Uterus (tissue), 4 donors: ENCODE results near the gene NOMO2. TPM values are rescaled to one million over a fixed set of nuclear protein-coding genes. Genes with fewer than 3 reads are reported as not detected.
"Not testable (repeated sequence)": the region's sequence is repeated elsewhere in the genome, so short reads cannot be mapped to it uniquely, and the experiment has no call there.

Source experiments
- DNase-seq, 2 donors: peaks; one replicate each; pipeline ENCODE4 v3.0.0-alpha.2; 2019 to 2020
- H3K27ac ChIP-seq, 2 donors: fragments of 200-600 bp; sonication (generic); 1 replicate in 1 of 2; 2 replicates in 1 of 2; pipeline ENCODE4 v1.5.1; 2016 to 2018
- H3K27me3 ChIP-seq, 2 donors: fragments of 200-600 bp; sonication (generic); one replicate each; pipeline ENCODE4 v1.5.1; 2018 to 2019; ENCODE audit warnings: control low read depth in 1 of 2
- H3K36me3 ChIP-seq, 2 donors: fragments of 200-600 bp; sonication (generic); one replicate each; pipeline ENCODE4 v1.5.1; 2019; ENCODE audit warnings: control low read depth in 1 of 2
- H3K4me1 ChIP-seq, 2 donors: fragments of 200-600 bp; sonication (generic); one replicate each; pipeline ENCODE4 v1.5.1; 2018 to 2019; ENCODE audit warnings: control low read depth in 1 of 2
- H3K4me3 ChIP-seq, 2 donors: fragments of 200-600 bp; sonication (generic); 1 replicate in 1 of 2; 2 replicates in 1 of 2; pipeline ENCODE4 v1.5.1; 2018 to 2019; ENCODE audit warnings: mild to moderate bottlenecking in 1 of 2
- H3K9me3 ChIP-seq, 2 donors: fragments of 200-600 bp; sonication (generic); one replicate each; pipeline ENCODE4 v1.5.1; 2019; ENCODE audit warnings: control low read depth in 1 of 2
- intact Hi-C: fragments of 100-400 bp; cut with DNase I; formaldehyde crosslinking; loops from one replicate; pipeline ENCODE4 v1.15.1; 2023; ENCODE audit warnings: low total_unique reads
- total RNA-seq, 4 donors: library from RNA; depleted of rRNA in 3 of 4; stranded (reverse); fragments of >200 nt in 3 of 4; gene quantifications; one replicate each; pipeline versions ENCODE4 v1.1.0 to v1.2.4, GENCODE V29; 2014 to 2023
- donor health status: DM: yes; HTN: yes; CAD: no.

The NOMO2 gene
- total RNA-seq, 4 donors from 2014 or later, result 58.2 to 84.8 (median 60.9) TPM

GRCh38 chr16:18530329-18530728 is 31.6 kb downstream of the NOMO2 start:
- intact Hi-C loops, H3K36me3 ChIP-seq, H3K9me3 ChIP-seq, H3K27me3 ChIP-seq, H3K4me1 ChIP-seq, DNase-seq, H3K4me3 ChIP-seq, H3K27ac ChIP-seq: not testable (repeated sequence)

- H3K4me3 ChIP-seq, H3K9me3 ChIP-seq, DNase-seq, H3K27me3 ChIP-seq, H3K27ac ChIP-seq, H3K4me1 ChIP-seq, H3K36me3 ChIP-seq, intact Hi-C loops: not testable (repeated sequence)
These were observed 35.4 kb downstream of the NOMO2 start for GRCh38 chr16:18526547-18526946.

GRCh38 chr16:18525882-18526482 is 35.9 kb downstream of the NOMO2 start:
- H3K27ac ChIP-seq, H3K9me3 ChIP-seq, intact Hi-C loops, H3K27me3 ChIP-seq, DNase-seq, H3K4me1 ChIP-seq, H3K4me3 ChIP-seq, H3K36me3 ChIP-seq: not testable (repeated sequence)

- H3K4me3 ChIP-seq, H3K36me3 ChIP-seq, intact Hi-C loops, DNase-seq, H3K4me1 ChIP-seq, H3K27ac ChIP-seq, H3K27me3 ChIP-seq, H3K9me3 ChIP-seq: not testable (repeated sequence)
These were observed 39.3 kb downstream of the NOMO2 start for GRCh38 chr16:18522637-18523036.

DNA sequence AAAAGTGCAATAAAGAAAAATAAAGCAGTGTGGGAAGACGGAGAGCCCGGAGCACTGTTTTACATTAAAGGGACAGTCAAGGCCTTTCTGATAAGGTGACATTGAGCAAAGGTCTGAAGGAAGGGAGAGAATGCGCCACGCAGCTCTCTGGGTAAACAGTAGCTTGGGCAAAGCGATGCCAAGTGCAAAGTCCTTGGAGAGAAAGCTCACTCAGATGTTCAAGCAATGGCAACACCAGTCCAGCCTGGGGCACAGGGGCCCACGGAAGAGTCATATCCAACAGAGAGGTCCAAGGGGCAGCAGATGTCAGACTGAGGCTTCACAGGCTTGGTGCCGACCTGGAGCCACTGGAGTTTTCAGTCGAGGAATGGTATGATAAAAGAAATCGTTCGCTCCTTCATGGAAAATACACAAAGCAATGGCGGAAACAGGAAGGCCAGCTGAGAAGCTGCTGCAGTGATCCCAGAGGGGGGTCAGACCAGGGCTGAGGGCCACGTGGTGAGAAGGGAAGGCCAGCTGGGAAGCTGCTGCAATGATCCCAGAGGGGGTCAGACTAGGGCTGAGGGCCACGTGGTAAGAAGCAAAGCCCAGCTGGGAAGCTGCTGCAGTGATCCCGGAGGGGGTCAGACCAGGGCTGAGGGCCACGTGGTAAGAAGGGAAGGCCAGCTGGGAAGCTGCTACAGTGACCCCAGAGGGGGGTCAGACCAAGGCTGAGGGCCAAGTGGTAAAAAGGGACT is 40.3 kb downstream of the NOMO2 start:
- H3K9me3 ChIP-seq, H3K4me3 ChIP-seq, H3K27me3 ChIP-seq, H3K27ac ChIP-seq, DNase-seq, intact Hi-C loops, H3K36me3 ChIP-seq, H3K4me1 ChIP-seq: not testable (repeated sequence)

DNA sequence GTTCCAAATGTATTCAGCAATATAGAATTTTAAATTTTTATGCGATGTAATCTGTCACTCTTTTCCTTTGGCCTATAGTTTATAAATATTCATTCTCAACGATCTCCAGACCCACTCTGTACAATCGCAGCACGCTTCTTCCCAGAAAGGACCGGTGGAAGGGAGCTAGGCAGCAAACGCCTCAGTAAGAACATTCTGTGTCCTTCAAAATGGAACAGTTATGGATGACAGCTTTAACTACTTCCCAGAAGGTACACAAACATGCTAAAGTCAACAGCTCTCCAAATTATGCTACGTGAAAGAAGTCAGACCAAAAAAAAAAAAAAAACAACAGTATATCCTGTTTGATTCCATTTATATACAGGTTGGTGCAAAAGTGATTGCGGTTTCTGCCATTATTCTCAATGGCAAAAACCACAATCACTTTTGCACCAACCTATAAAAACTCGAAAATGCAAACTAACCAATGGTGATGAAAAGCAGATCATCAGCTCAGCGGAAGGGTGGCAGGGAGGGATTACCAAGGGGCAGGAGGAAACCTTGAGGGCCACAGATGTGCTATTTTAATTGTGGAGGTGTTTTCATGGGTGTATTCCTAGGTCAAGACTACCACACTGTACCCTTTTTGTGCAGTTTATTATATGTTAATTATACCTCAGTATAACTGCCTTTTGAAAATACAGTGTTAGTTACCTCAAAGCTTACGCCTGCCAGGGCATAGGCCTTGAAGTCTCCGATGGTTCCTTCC is 43.2 kb downstream of the NOMO2 start:
- DNase-seq, H3K27ac ChIP-seq, H3K4me3 ChIP-seq, H3K9me3 ChIP-seq, intact Hi-C loops, H3K4me1 ChIP-seq, H3K27me3 ChIP-seq, H3K36me3 ChIP-seq: not testable (repeated sequence)

DNA sequence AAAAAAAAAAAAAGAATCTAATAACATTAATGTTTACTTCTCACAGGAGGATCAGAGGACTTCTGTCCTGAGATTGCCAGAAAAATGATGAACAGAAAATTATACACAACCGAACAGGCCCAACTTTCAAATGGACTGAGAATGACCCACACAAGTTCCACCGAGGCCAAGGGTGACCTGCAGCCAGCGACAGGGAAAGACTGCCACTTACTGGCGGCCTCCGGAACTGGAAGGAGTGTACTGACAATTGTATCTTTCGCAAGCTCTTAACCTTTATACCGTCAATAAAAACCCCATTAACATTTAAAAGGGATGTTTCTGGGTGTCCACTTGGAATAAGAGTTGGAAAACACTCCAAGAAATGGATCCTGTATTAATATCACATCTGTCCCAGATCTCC is 63.5 kb downstream of the NOMO2 start:
- H3K27me3 ChIP-seq, result not testable (repeated sequence)

DNA sequence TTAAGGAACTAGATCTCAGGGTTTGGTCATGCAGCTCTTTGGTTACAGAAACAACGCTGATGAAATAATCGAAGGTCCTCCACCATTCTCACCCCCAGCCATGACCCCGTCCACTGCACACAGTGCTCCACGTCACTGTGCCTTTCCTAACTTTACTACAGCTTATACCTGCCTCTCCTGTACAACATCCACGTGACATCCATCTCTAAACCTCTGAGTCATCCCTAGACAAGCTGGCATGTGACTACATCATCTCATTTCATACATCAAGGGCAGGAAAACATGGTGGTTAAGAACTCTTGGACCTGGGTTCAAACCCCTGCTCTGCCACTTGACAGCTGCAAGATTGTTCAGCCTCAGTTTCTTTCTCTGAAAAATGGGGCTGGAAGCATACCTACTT is 64.9 kb downstream of the NOMO2 start:
- H3K9me3 ChIP-seq, H3K4me3 ChIP-seq, DNase-seq, H3K36me3 ChIP-seq, H3K27ac ChIP-seq, H3K4me1 ChIP-seq, intact Hi-C loops, H3K27me3 ChIP-seq: not testable (repeated sequence)

More for the DNA sequence above, 63.5 kb downstream of the NOMO2 start:
- H3K4me3 ChIP-seq, H3K36me3 ChIP-seq, DNase-seq, H3K9me3 ChIP-seq, H3K4me1 ChIP-seq, H3K27ac ChIP-seq, intact Hi-C loops: not testable (repeated sequence)

GRCh38 chr16:18492118-18492897 is 69.6 kb downstream of the NOMO2 start:
- not testable (repeated sequence) for H3K9me3 ChIP-seq

GRCh38 chr16:18436025-18436424 is 125.9 kb downstream of the NOMO2 start:
- intact Hi-C loops, H3K27me3 ChIP-seq, H3K4me3 ChIP-seq, DNase-seq, H3K9me3 ChIP-seq, H3K27ac ChIP-seq, H3K4me1 ChIP-seq, H3K36me3 ChIP-seq: not testable (repeated sequence)

More at GRCh38 chr16:18492118-18492897, 69.6 kb downstream of the NOMO2 start:
- H3K27me3 ChIP-seq, H3K4me1 ChIP-seq, H3K27ac ChIP-seq, DNase-seq, H3K36me3 ChIP-seq, intact Hi-C loops, H3K4me3 ChIP-seq: not testable (repeated sequence)

DNA sequence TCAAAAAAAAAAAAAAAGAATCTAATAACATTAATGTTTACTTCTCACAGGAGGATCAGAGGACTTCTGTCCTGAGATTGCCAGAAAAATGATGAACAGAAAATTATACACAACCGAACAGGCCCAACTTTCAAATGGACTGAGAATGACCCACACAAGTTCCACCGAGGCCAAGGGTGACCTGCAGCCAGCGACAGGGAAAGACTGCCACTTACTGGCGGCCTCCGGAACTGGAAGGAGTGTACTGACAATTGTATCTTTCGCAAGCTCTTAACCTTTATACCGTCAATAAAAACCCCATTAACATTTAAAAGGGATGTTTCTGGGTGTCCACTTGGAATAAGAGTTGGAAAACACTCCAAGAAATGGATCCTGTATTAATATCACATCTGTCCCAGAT is 146.1 kb downstream of the NOMO2 start:
- intact Hi-C loops, H3K27me3 ChIP-seq, H3K36me3 ChIP-seq: not testable (repeated sequence)

DNA sequence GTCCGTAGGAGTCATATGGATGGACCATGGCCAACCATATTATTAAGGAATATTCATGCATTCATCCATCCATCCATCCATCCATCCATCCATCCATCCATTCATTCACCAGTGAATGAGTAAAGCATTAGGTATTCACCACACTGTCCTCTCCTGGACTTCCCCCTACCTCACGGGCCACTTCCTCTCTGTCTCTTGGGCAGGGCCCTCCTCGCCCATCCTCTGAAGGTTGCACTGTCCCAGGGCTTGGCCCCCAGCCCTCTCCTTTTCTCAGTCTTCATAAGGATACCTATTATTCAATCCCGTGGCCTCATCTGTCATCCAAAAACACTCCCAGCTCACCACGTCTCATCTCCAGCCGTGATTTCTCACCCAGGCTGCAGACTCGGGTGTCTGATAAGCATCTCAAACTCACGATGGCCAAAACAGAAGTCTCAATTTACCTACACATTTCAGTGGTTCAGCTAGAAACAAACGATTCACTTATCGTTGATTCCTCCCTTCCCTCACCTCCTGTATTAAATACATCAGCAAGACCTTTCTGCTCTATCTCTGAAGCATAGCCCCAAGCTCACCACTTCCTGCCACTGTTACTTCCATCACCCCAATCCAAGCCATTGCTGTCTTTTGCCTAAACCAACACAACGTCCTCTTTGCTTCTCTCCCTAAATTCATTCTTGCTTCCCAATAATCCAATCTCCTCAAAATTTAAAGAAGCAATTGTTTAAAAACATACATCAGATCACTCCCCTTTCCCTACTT is 152.2 kb downstream of the NOMO2 start:
- DNase-seq, intact Hi-C loops, H3K27me3 ChIP-seq, H3K4me1 ChIP-seq, H3K27ac ChIP-seq, H3K4me3 ChIP-seq, H3K36me3 ChIP-seq, H3K9me3 ChIP-seq: not testable (repeated sequence)

More for the DNA sequence above, 146.1 kb downstream of the NOMO2 start:
- not testable (repeated sequence) for DNase-seq, H3K4me1 ChIP-seq, H3K27ac ChIP-seq, H3K4me3 ChIP-seq, H3K9me3 ChIP-seq
